OCI-LY3 (cell line): ENCODE data around the gene RTN4IP1.

Experiments used
- EZH2phosphoT487 ChIP-seq: fragments of 200-600 bp; shearing (Covaris generic); IDR thresholded peaks from 2 replicates; pipeline ENCODE4 v1.6.1; 2018; ENCODE audit warnings: antibody characterized with exemption, mixed run types, low read depth
- TF ChIP-seq, protein P1 (sequence below): fragments of 200-600, 300-600 bp; sonication (generic); IDR thresholded peaks from 2 replicates; pipeline ENCODE4 v1.5.1; 2014; ENCODE audit warnings: antibody characterized with exemption, low read length, low read depth

DNA sequence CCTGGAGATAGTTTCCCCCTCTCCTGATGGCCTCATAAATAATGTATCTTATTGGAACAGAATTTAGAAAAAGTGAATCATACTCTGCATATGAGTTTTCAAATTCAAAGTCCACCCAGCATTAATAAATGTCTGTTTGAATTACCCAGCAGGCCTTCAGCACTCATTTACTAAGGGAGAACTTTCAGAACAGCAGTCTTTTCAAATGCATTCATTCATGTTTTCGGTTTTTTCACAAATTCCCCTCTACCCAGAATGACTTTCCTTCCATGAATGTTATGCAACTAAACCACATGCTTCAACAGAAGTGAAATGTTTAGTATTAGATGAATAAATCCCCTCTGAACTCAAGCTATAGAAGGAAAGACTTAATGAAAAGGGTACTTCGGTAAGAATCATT, 92.4 kb downstream of the RTN4IP1 start:
- TF ChIP-seq, protein P1, sequence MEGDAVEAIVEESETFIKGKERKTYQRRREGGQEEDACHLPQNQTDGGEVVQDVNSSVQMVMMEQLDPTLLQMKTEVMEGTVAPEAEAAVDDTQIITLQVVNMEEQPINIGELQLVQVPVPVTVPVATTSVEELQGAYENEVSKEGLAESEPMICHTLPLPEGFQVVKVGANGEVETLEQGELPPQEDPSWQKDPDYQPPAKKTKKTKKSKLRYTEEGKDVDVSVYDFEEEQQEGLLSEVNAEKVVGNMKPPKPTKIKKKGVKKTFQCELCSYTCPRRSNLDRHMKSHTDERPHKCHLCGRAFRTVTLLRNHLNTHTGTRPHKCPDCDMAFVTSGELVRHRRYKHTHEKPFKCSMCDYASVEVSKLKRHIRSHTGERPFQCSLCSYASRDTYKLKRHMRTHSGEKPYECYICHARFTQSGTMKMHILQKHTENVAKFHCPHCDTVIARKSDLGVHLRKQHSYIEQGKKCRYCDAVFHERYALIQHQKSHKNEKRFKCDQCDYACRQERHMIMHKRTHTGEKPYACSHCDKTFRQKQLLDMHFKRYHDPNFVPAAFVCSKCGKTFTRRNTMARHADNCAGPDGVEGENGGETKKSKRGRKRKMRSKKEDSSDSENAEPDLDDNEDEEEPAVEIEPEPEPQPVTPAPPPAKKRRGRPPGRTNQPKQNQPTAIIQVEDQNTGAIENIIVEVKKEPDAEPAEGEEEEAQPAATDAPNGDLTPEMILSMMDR: no peak
- TF ChIP-seq EZH2phosphoT487: no peak
